HepG2 (cell line): ENCODE measurements around the gene NINJ2. TPM values are rescaled to one million over a fixed set of nuclear protein-coding genes. Genes with fewer than 3 reads are reported as not detected.

ENCODE experiments used
- ATAC-seq: fragments of 200-7000 bp; cut with Tn5 transposase; 3 replicates; pipeline ENCODE4 v1.9.1; 2020; ENCODE audit warnings: mild to moderate bottlenecking, moderate library complexity
- BruUV-seq: library from RNA; stranded (reverse); fragments of 400-500 nt; replicated peaks from 2 replicates; lab custom pipeline; 2021; lab: Mats Ljungman, UMichigan
- CTCF ChIA-PET: fragments of 300-600 bp; formaldehyde crosslinking; extraction: SDS; loops from one replicate; lab custom pipeline; 2021; ENCODE audit warnings: low total read pairs, inconsistent platforms, low intra/inter-chr PET ratio; lab: Yijun Ruan, JAX
- POLR2A ChIA-PET: fragments of 350-600 bp; sonication (Branson Sonifier 250); formaldehyde crosslinking; loops from one replicate; lab custom pipeline; 2020; ENCODE audit warnings: antibody characterized with exemption, inconsistent platforms; lab: Yijun Ruan, JAX
- DNase-seq: peaks from one replicate; pipeline ENCODE4 v3.0.0-alpha.2; 2015; ENCODE audit warnings: low spot score
- FAIRE-seq: peaks from 3 replicates; lab custom pipeline; 2011; peaks lifted over from hg19 to GRCh38; lab: Jason Lieb, UNC
- H2AFZ ChIP-seq: one replicate; pipeline ENCODE4 v1.6.1; 2011; ENCODE audit warnings: low read length, inconsistent platforms
- H3K27ac ChIP-seq: fragments of 300-600 bp; 3 replicates; pipeline ENCODE4 v1.8.0; 2011; ENCODE audit warnings: mixed run types, mild to moderate bottlenecking, mixed read lengths, low read length, inconsistent platforms; ENCODE audit not compliant: insufficient read depth; ENCODE audit errors: extremely low read length
- H3K27me3 ChIP-seq, 2 experiments: fragments of 200-600 bp in 1 of 2; 2 replicates in 1 of 2; 3 replicates in 1 of 2; pipeline versions ENCODE4 v1.6.0 to v1.8.0; 2011; ENCODE audit warnings: low read length in 2 of 2, mild to moderate bottlenecking in 2 of 2, moderate library complexity in 2 of 2, inconsistent platforms in 1 of 2; ENCODE audit not compliant: insufficient read depth in 2 of 2, control insufficient read depth in 1 of 2
- H3K36me3 ChIP-seq, 2 experiments: fragments of 200-600 bp in 1 of 2; replicated peaks in 1 of 2; 2 replicates in 1 of 2; 3 replicates in 1 of 2; pipeline versions ENCODE4 v1.5.1 to v1.8.0; 2011; ENCODE audit warnings: low read length in 2 of 2, inconsistent platforms in 1 of 2; ENCODE audit not compliant: insufficient read depth in 2 of 2, control insufficient read depth in 1 of 2
- H3K4me1 ChIP-seq: 2 replicates; pipeline ENCODE4 v1.5.1; 2012; ENCODE audit warnings: low read length, inconsistent platforms; ENCODE audit not compliant: insufficient read depth
- H3K4me2 ChIP-seq: 2 replicates; pipeline ENCODE4 v1.6.0; 2011; ENCODE audit warnings: low read depth, low read length, inconsistent platforms
- H3K4me3 ChIP-seq, 3 experiments: fragments of 200-600 bp in 1 of 3; sonication (generic), shearing (Covaris generic) in 1 of 3; replicated peaks in 1 of 3; 2 replicates each; pipeline ENCODE4 v1.5.1; 2011 to 2016; ENCODE audit warnings: low read length in 3 of 3, inconsistent platforms in 2 of 3, low read depth in 2 of 3, mild to moderate bottlenecking in 2 of 3, control low read depth in 1 of 3, mixed read lengths in 1 of 3; ENCODE audit not compliant: insufficient read depth in 1 of 3
- H3K79me2 ChIP-seq: one replicate; pipeline ENCODE4 v1.6.1; 2011; ENCODE audit warnings: low read length, inconsistent platforms; ENCODE audit not compliant: insufficient read depth
- H3K9ac ChIP-seq: 2 replicates; pipeline ENCODE4 v1.6.0; 2011; ENCODE audit warnings: mild to moderate bottlenecking, low read depth, low read length, inconsistent platforms; ENCODE audit not compliant: insufficient read depth
- H3K9me3 ChIP-seq: 2 replicates; pipeline ENCODE4 v1.5.1; 2012; ENCODE audit warnings: mild to moderate bottlenecking, low read length
- H4K20me1 ChIP-seq: 2 replicates; pipeline ENCODE4 v1.6.0; 2011; ENCODE audit warnings: inconsistent platforms, mild to moderate bottlenecking, low read length, moderate library complexity; ENCODE audit not compliant: insufficient read depth
- NONO ChIP-seq, 2 experiments: fragments of 450-650 bp in 1 of 2; sonication (generic) in 1 of 2; formaldehyde crosslinking in 1 of 2; IDR thresholded peaks in 1 of 2; conservative IDR thresholded peaks in 1 of 2; 2 replicates each; pipeline versions ENCODE4 v1.6.1 to v1.8.0; 2017 to 2022; ENCODE audit warnings: mild to moderate bottlenecking in 1 of 2, missing genetic modification reagents in 1 of 2, moderate library complexity in 1 of 2
- ZNF589 ChIP-seq: sonication (generic); formaldehyde crosslinking; conservative IDR thresholded peaks from 2 replicates; pipeline ENCODE4 v1.8.0; 2022; ENCODE audit warnings: mild to moderate bottlenecking, moderate library complexity, missing genetic modification reagents
- WGBS: methylation state at CpG from one replicate; pipeline ENCODE4 v1.1.6; 2017; ENCODE audit warnings: low lambda C conversion rate; 5-methylcytosine and 5-hydroxymethylcytosine counted together
- in situ Hi-C: cut with HindIII; loops from 2 replicates; pipeline ENCODE4 v1.10.0; 2017; ENCODE audit warnings: low pct_unique_long_range_greater_than_20kb; ENCODE audit not compliant: extremely low pct_ligation_motif_present
- intact Hi-C: fragments of 100-400 bp; cut with micrococcal nuclease; formaldehyde crosslinking; loops from one replicate; pipeline ENCODE4 v1.10.0; 2022; ENCODE audit not compliant: unreplicated experiment
- polyA plus RNA-seq, 8 experiments: library from polyadenylated mRNA; depleted of rRNA in 3 of 8; stranded (reverse) in 7 of 8; unstranded in 1 of 8; fragments of >200 nt; fragmentation: Illumina TruSeq in 4 of 8; extraction: Trizol in 4 of 8; gene quantifications; 2 replicates each; pipeline versions ENCODE4 v1.2.1 to v1.2.3, GENCODE V29; 2011 to 2016; ENCODE audit warnings: low read depth in 4 of 8, missing spikeins in 1 of 8, mixed read lengths in 1 of 8; ENCODE audit not compliant: insufficient read depth in 1 of 8
- total RNA-seq, 5 experiments: library from RNA; depleted of rRNA; stranded (reverse); fragments of >200 nt; fragmentation: Illumina TruSeq; extraction: Trizol; gene quantifications; 2 replicates each; pipeline ENCODE4 v1.2.3, GENCODE V29; 2016; ENCODE audit warnings: low read depth in 1 of 5
- TF ChIP-seq, protein P1 (sequence below): sonication (generic); formaldehyde crosslinking; IDR thresholded peaks from 2 replicates; pipeline ENCODE4 v1.5.1; 2020; ENCODE audit warnings: mild to moderate bottlenecking, missing genetic modification reagents, moderate library complexity

The NINJ2 gene
- total and polyA plus RNA-seq, 2 of the 13 experiments (the other 11 are each of a cell fraction or from before 2014, with no cell fraction given), result 0.62 to 3.8 TPM

DNA sequence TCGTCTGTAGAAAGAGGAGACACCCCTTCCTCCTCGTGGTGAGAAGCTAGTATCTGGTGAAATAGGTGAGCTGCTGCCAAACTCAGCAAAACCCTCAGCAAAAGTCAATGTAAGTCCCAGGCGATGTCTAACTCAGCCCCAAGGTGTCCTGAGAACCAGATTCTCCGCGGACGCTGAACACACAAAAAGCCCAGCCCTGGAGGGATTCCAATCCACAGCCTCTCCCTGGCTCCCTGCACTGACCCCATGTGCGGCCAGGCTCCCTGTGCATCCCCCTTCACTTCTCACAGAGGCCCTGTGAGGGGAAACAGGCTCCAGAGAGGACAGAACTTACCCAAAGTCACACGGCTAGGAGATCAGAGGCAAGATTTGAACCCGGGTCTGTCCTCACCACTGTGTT lies 81.5 kb downstream of the NINJ2 start:
- ATAC-seq (no peak), FAIRE-seq (no peak), DNase-seq (no peak)
- H3K27ac ChIP-seq, result peak overlapping the region; percentile 47
- peaks cover 97% of the 10 kb centered on the region for H3K4me1 ChIP-seq
- in situ Hi-C loops, result no loop called here
- H3K9ac ChIP-seq, result no peak overlapping the region
- intact Hi-C loops, result no loop called here
- 0 out of 6 replicates have a peak overlapping the region, but pooled peaks of 1 of the 3 experiments have one; percentile 13 for H3K4me3 ChIP-seq
- no peaks in the 10 kb centered on the region for H3K36me3 ChIP-seq
- H4K20me1 ChIP-seq, result no peaks in the 10 kb centered on the region
- no peaks in the 10 kb centered on the region for H3K27me3 ChIP-seq
- 69% methylated on average over 4 of the region's 9 CpGs for WGBS
- peak overlapping the region; percentile 15; the same call in 1 of the 2 replicates for H3K4me2 ChIP-seq
- TF ChIP-seq ZNF589, result no peak
- TF ChIP-seq, protein P1, sequence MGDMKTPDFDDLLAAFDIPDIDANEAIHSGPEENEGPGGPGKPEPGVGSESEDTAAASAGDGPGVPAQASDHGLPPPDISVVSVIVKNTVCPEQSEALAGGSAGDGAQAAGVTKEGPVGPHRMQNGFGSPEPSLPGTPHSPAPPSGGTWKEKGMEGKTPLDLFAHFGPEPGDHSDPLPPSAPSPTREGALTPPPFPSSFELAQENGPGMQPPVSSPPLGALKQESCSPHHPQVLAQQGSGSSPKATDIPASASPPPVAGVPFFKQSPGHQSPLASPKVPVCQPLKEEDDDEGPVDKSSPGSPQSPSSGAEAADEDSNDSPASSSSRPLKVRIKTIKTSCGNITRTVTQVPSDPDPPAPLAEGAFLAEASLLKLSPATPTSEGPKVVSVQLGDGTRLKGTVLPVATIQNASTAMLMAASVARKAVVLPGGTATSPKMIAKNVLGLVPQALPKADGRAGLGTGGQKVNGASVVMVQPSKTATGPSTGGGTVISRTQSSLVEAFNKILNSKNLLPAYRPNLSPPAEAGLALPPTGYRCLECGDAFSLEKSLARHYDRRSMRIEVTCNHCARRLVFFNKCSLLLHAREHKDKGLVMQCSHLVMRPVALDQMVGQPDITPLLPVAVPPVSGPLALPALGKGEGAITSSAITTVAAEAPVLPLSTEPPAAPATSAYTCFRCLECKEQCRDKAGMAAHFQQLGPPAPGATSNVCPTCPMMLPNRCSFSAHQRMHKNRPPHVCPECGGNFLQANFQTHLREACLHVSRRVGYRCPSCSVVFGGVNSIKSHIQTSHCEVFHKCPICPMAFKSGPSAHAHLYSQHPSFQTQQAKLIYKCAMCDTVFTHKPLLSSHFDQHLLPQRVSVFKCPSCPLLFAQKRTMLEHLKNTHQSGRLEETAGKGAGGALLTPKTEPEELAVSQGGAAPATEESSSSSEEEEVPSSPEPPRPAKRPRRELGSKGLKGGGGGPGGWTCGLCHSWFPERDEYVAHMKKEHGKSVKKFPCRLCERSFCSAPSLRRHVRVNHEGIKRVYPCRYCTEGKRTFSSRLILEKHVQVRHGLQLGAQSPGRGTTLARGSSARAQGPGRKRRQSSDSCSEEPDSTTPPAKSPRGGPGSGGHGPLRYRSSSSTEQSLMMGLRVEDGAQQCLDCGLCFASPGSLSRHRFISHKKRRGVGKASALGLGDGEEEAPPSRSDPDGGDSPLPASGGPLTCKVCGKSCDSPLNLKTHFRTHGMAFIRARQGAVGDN (CRISPR knock-in tag), result peak; percentile 6; the same call in 1 of the 2 replicates
- TF ChIP-seq, all 625 proteins: peak for 1
- Histone ChIP-seq H3K9me3 (no peaks in the 10 kb centered on the region), H3K79me2 (no peaks in the 10 kb centered on the region), H2AFZ (no peak overlapping the region)
- no TSS peak for BruUV-seq
- POLR2A ChIA-PET, result no interaction called here
- CTCF ChIA-PET, result no interaction called here

GRCh38 chr12:581321-581720 lies 81.9 kb downstream of the NINJ2 start:
- BruUV-seq, result no TSS peak
- peak overlapping the region; percentile 47 for H3K27ac ChIP-seq
- ATAC-seq, result no peak

More at GRCh38 chr12:581321-581720, 81.9 kb downstream of the NINJ2 start:
- CTCF ChIA-PET, result no interaction called here
- H3K9me3 ChIP-seq, result no peaks in the 10 kb centered on the region
- peak overlapping the region; percentile 15; the same call in 1 of the 2 replicates for H3K4me2 ChIP-seq
- DNase-seq (no peak), FAIRE-seq (no peak)
- no peaks in the 10 kb centered on the region for H3K27me3 ChIP-seq
- no peak overlapping the region for H3K9ac ChIP-seq
- intact Hi-C loops, result no loop called here
- no peaks in the 10 kb centered on the region for H3K79me2 ChIP-seq
- peaks cover 97% of the 10 kb centered on the region for H3K4me1 ChIP-seq
- no peak overlapping the region for H2AFZ ChIP-seq
- no peaks in the 10 kb centered on the region for H4K20me1 ChIP-seq
- in situ Hi-C loops, result no loop called here
- POLR2A ChIA-PET, result no interaction called here
- WGBS, result 80% methylated on average over 1 of the region's 5 CpGs
- H3K4me3 ChIP-seq, result no peak overlapping the region
- TF ChIP-seq, protein P1 (CRISPR knock-in tag), result peak; percentile 65
- TF ChIP-seq NONO (IDR thresholded peaks at IDR 0.05), result no peak
- TF ChIP-seq NONO (CRISPR knock-in tag; conservative IDR thresholded peaks at IDR 0.05), result no peak
- TF ChIP-seq, all 625 proteins: peak for 1
- H3K36me3 ChIP-seq, result no peaks in the 10 kb centered on the region
